Liver (tissue), 9 donors: ENCODE measurements around the gene CPT1B. TPM values are rescaled to one million over a fixed set of nuclear protein-coding genes. Genes with fewer than 3 reads are reported as not detected.

Experiments
- DNase-seq: peaks from one replicate; pipeline ENCODE4 v3.0.0-alpha.2; 2017; ENCODE audit warnings: low spot score
- H3K27ac ChIP-seq, 2 donors: one replicate each; pipeline ENCODE4 v1.7.0; 2013; ENCODE audit warnings: inconsistent platforms in 2 of 2, low read length in 2 of 2, control low read depth in 1 of 2, low read depth in 1 of 2, mild to moderate bottlenecking in 1 of 2
- H3K27me3 ChIP-seq, 4 donors: one replicate each; pipeline versions ENCODE4 v1.6.1 to v1.7.0; 2013; ENCODE audit warnings: low read length in 3 of 4, inconsistent platforms in 1 of 4, mild to moderate bottlenecking in 1 of 4, moderate library complexity in 1 of 4; ENCODE audit not compliant: control insufficient read depth in 4 of 4, insufficient read depth in 4 of 4
- H3K36me3 ChIP-seq, 4 donors: one replicate each; pipeline versions ENCODE4 v1.6.1 to v1.7.0; 2013; ENCODE audit warnings: low read length in 3 of 4, mild to moderate bottlenecking in 3 of 4, low read depth in 1 of 4, moderate library complexity in 1 of 4; ENCODE audit not compliant: control insufficient read depth in 4 of 4, insufficient read depth in 3 of 4
- H3K4me1 ChIP-seq, 4 donors: one replicate each; pipeline versions ENCODE4 v1.6.1 to v1.7.0; 2013; ENCODE audit warnings: low read length in 3 of 4, mild to moderate bottlenecking in 3 of 4, moderate library complexity in 1 of 4; ENCODE audit not compliant: control insufficient read depth in 4 of 4, insufficient read depth in 4 of 4
- H3K4me3 ChIP-seq, 3 donors: one replicate each; pipeline versions ENCODE4 v1.6.1 to v1.7.0; 2013; ENCODE audit warnings: low read length in 3 of 3, control low read depth in 1 of 3, low read depth in 1 of 3, mild to moderate bottlenecking in 1 of 3
- H3K9ac ChIP-seq, 2 donors: one replicate each; pipeline ENCODE4 v1.7.0; 2013; ENCODE audit warnings: low read length in 2 of 2, mild to moderate bottlenecking in 2 of 2, moderate library complexity in 2 of 2, control low read depth in 1 of 2, low read depth in 1 of 2
- H3K9me3 ChIP-seq, 4 donors: one replicate each; pipeline versions ENCODE4 v1.6.1 to v1.7.0; 2013; ENCODE audit warnings: low read length in 3 of 4; ENCODE audit not compliant: control insufficient read depth in 4 of 4
- CTCF ChIP-seq: fragments of 150-350 bp; IDR thresholded peaks from 2 replicates; pipeline ENCODE4 v1.5.1; 2017; ENCODE audit warnings: improper control_type of control experiment, low read depth, low read length; ENCODE audit not compliant: missing input control
- EGR1 ChIP-seq, 2 donors: IDR thresholded peaks; 2 replicates each; pipeline ENCODE4 v1.6.1; 2016 to 2018; ENCODE audit warnings: antibody characterized with exemption in 2 of 2, low read depth in 2 of 2
- FOXA1 ChIP-seq: IDR thresholded peaks from 2 replicates; pipeline ENCODE4 v1.6.1; 2016; ENCODE audit warnings: antibody characterized with exemption
- FOXA2 ChIP-seq: IDR thresholded peaks from 2 replicates; pipeline ENCODE4 v1.6.1; 2016; ENCODE audit warnings: antibody characterized with exemption
- JUND ChIP-seq, 2 donors: IDR thresholded peaks; 2 replicates each; pipeline ENCODE4 v1.6.1; 2016; ENCODE audit warnings: antibody characterized with exemption in 2 of 2
- MAX ChIP-seq: IDR thresholded peaks from 2 replicates; pipeline ENCODE4 v1.6.1; 2016; ENCODE audit warnings: antibody characterized with exemption
- NR2F2 ChIP-seq: IDR thresholded peaks from 2 replicates; pipeline ENCODE4 v1.6.1; 2016; ENCODE audit warnings: antibody characterized with exemption
- RAD21 ChIP-seq, 2 donors: IDR thresholded peaks; 2 replicates each; pipeline ENCODE4 v1.6.1; 2016; ENCODE audit warnings: antibody characterized with exemption in 2 of 2, mild to moderate bottlenecking in 2 of 2
- REST ChIP-seq: IDR thresholded peaks from 2 replicates; pipeline ENCODE4 v1.6.1; 2016; ENCODE audit warnings: antibody characterized with exemption, mild to moderate bottlenecking
- TAF1 ChIP-seq: conservative IDR thresholded peaks from 2 replicates; pipeline ENCODE4 v1.6.1; 2016; ENCODE audit warnings: antibody characterized with exemption, mild to moderate bottlenecking
- YY1 ChIP-seq: IDR thresholded peaks from 2 replicates; pipeline ENCODE4 v1.6.1; 2016; ENCODE audit warnings: antibody characterized with exemption, mild to moderate bottlenecking
- ZBTB33 ChIP-seq: IDR thresholded peaks from 2 replicates; pipeline ENCODE4 v1.6.1; 2016; ENCODE audit warnings: antibody characterized with exemption
- WGBS: extraction: QIAGEN DNeasy Blood & Tissue Kit; methylation state at CpG from one replicate; pipeline ENCODE4 v1.1.7; 2013; 5-methylcytosine and 5-hydroxymethylcytosine counted together
- polyA plus RNA-seq, 2 donors: library from polyadenylated mRNA; stranded (reverse) in 1 of 2; unstranded in 1 of 2; fragments of 200-250 nt in 1 of 2; fragments of >200 nt in 1 of 2; fragmentation: Nextera tagmentation in 1 of 2; extraction: Ambion mirVana in 1 of 2; gene quantifications; one replicate each; pipeline versions ENCODE4 v1.2.1 to v1.2.3, GENCODE V29; 2013 to 2015
- total RNA-seq, 2 donors: library from RNA; depleted of rRNA; stranded (reverse); fragments of >200 nt; gene quantifications; one replicate each; pipeline ENCODE4 v1.2.3, GENCODE V29; 2014
- donor health status: healthy.
- donor health status: healthy.
- donor health status: healthy.
- donor health status: healthy.
- donor health status: healthy.

Gene CPT1B
- total and polyA plus RNA-seq, 4 donors: 3.0 to 13.6 (median 4.9) TPM

GRCh38 chr22:50579752-50580151, 1.5 kb upstream of the CPT1B start:
- Histone ChIP-seq H3K36me3 (peaks cover 0 to 1% (median 0%) of the 10 kb centered on the region in 4 donors), H3K4me1 (peaks cover 10 to 23% (median 16%) of the 10 kb centered on the region in 4 donors), H3K27ac (no peak overlapping the region), H3K27me3 (no peaks in the 10 kb centered on the region), H3K9me3 (no peaks in the 10 kb centered on the region), H3K4me3 (no peak overlapping the region), H3K9ac (no peak overlapping the region)
- no peak for DNase-seq
- 94% methylated on average over 4 of the region's 4 CpGs for WGBS
- no peak for TF ChIP-seq FOXA2
- no peak for TF ChIP-seq ZBTB33
- no peak for TF ChIP-seq JUND (IDR thresholded peaks at IDR 0.05)
- no peak for TF ChIP-seq YY1
- TF ChIP-seq EGR1 (IDR thresholded peaks at IDR 0.05; ENCODE audit: low read depth in 2 of 2): no peak
- TF ChIP-seq RAD21 (IDR thresholded peaks at IDR 0.05): no peak
- no peak for TF ChIP-seq NR2F2
- TF ChIP-seq FOXA1: no peak
- no peak for TF ChIP-seq MAX

- Histone ChIP-seq H3K4me3 (no peak overlapping the region), H3K36me3 (peaks cover 0 to 1% (median 0%) of the 10 kb centered on the region in 4 donors)
These were observed 616 bp upstream of the CPT1B start for GRCh38 chr22:50578776-50579310.

GRCh38 chr22:50577697-50577986, 585 bp downstream of the CPT1B start:
- H3K27me3 ChIP-seq: no peaks in the 10 kb centered on the region
- no peak for TF ChIP-seq MAX
- TF ChIP-seq TAF1: no peak
- TF ChIP-seq CTCF: no peak
- TF ChIP-seq REST: no peak
- DNase-seq: no peak
- H3K9me3 ChIP-seq: no peaks in the 10 kb centered on the region
- H3K4me3 ChIP-seq: no peak overlapping the region
- no peak overlapping the region for H3K27ac ChIP-seq
- peaks cover 7 to 16% (median 13%) of the 10 kb centered on the region in 4 donors for H3K4me1 ChIP-seq
- H3K9ac ChIP-seq: no peak overlapping the region
- WGBS: 72% methylated on average over 23 of the region's 23 CpGs
- peaks cover 0 to 1% (median 0%) of the 10 kb centered on the region in 4 donors for H3K36me3 ChIP-seq

More at GRCh38 chr22:50578776-50579310, 616 bp upstream of the CPT1B start:
- TF ChIP-seq MAX: no peak
- Histone ChIP-seq H3K27ac (no peak overlapping the region), H3K9me3 (no peaks in the 10 kb centered on the region), H3K4me1 (peaks cover 10 to 23% (median 15%) of the 10 kb centered on the region in 4 donors), H3K27me3 (no peaks in the 10 kb centered on the region), H3K9ac (no peak overlapping the region)
- DNase-seq: no peak
- WGBS: 85% methylated on average over 8 of the region's 8 CpGs
